H9 (cell line): ENCODE data around the gene MAEA. TPM values are rescaled to one million over a fixed set of nuclear protein-coding genes. Genes with fewer than 3 reads are reported as not detected.
A peak's percentile ranks its signal among the peaks of the same experiment; 100 is the strongest.

ENCODE experiments used
- DNase-seq: peaks from one replicate; pipeline ENCODE4 v3.0.0-alpha.2; 2017
- H2AFZ ChIP-seq: one replicate; pipeline ENCODE4 v1.6.1; 2013; ENCODE audit warnings: mild to moderate bottlenecking, low read length, control low read depth, moderate library complexity
- H2AK5ac ChIP-seq: 2 replicates; pipeline ENCODE4 v1.6.1; 2013; ENCODE audit warnings: low read length, control low read depth, mixed read lengths; ENCODE audit not compliant: insufficient read length
- H2BK120ac ChIP-seq: one replicate; pipeline ENCODE4 v1.6.1; 2013; ENCODE audit warnings: low read depth, mild to moderate bottlenecking, low read length, control low read depth, inconsistent platforms; ENCODE audit not compliant: poor library complexity, severe bottlenecking
- H2BK12ac ChIP-seq: 2 replicates; pipeline ENCODE4 v1.6.1; 2013; ENCODE audit warnings: low read length, control low read depth, mixed read lengths, low read depth; ENCODE audit not compliant: insufficient read length
- H2BK15ac ChIP-seq: 2 replicates; pipeline ENCODE4 v1.6.1; 2013; ENCODE audit warnings: low read depth, low read length, control low read depth
- H2BK20ac ChIP-seq: one replicate; pipeline ENCODE4 v1.6.1; 2013; ENCODE audit warnings: low read depth, mild to moderate bottlenecking, low read length, control low read depth, inconsistent platforms; ENCODE audit not compliant: poor library complexity, severe bottlenecking
- H2BK5ac ChIP-seq: 2 replicates; pipeline ENCODE4 v1.6.1; 2013; ENCODE audit warnings: low read length, control low read depth, mixed read lengths; ENCODE audit not compliant: insufficient read length
- H3K14ac ChIP-seq: 2 replicates; pipeline ENCODE4 v1.6.1; 2013; ENCODE audit warnings: low read length, control low read depth; ENCODE audit not compliant: insufficient read depth
- H3K18ac ChIP-seq: 2 replicates; pipeline ENCODE4 v1.6.1; 2013; ENCODE audit warnings: low read depth, mild to moderate bottlenecking, mixed read lengths, low read length, control low read depth; ENCODE audit not compliant: insufficient read length
- H3K23ac ChIP-seq: 2 replicates; pipeline ENCODE4 v1.6.1; 2013; ENCODE audit warnings: low read length, control low read depth, mixed read lengths, low read depth; ENCODE audit not compliant: insufficient read length
- H3K23me2 ChIP-seq: 2 replicates; pipeline ENCODE4 v1.6.1; 2013; ENCODE audit warnings: low read depth, mild to moderate bottlenecking, mixed read lengths, low read length, control low read depth; ENCODE audit not compliant: insufficient read length, poor library complexity, severe bottlenecking
- H3K27ac ChIP-seq: 2 replicates; pipeline ENCODE4 v1.5.1; 2013; ENCODE audit warnings: low read length, control low read depth, mixed read lengths, low read depth; ENCODE audit not compliant: insufficient read length
- H3K27me3 ChIP-seq: 2 replicates; pipeline ENCODE4 v1.6.1; 2013; ENCODE audit warnings: low read length, control low read depth, inconsistent platforms; ENCODE audit not compliant: insufficient read depth
- H3K4ac ChIP-seq: 2 replicates; pipeline ENCODE4 v1.6.1; 2013; ENCODE audit warnings: low read depth, mild to moderate bottlenecking, control low read depth, inconsistent platforms, low read length, moderate library complexity
- H3K4me1 ChIP-seq: 2 replicates; pipeline ENCODE4 v1.6.1; 2013; ENCODE audit warnings: low read length, control low read depth, inconsistent platforms; ENCODE audit not compliant: insufficient read depth
- H3K4me2 ChIP-seq: 2 replicates; pipeline ENCODE4 v1.6.1; 2013; ENCODE audit warnings: low read length, control low read depth, mixed read lengths; ENCODE audit not compliant: insufficient read length, insufficient read depth
- H3K56ac ChIP-seq: 2 replicates; pipeline ENCODE4 v1.6.1; 2013; ENCODE audit warnings: low read depth, mild to moderate bottlenecking, mixed read lengths, low read length, control low read depth; ENCODE audit not compliant: insufficient read length
- H3K79me1 ChIP-seq: 2 replicates; pipeline ENCODE4 v1.6.1; 2013; ENCODE audit warnings: low read depth, mild to moderate bottlenecking, moderate library complexity, low read length, control low read depth, inconsistent platforms; ENCODE audit not compliant: insufficient read depth, poor library complexity, severe bottlenecking
- H3K79me2 ChIP-seq: 2 replicates; pipeline ENCODE4 v1.6.1; 2013; ENCODE audit warnings: low read length, control low read depth, inconsistent platforms; ENCODE audit not compliant: insufficient read depth
- H3K9ac ChIP-seq: 2 replicates; pipeline ENCODE4 v1.6.1; 2013; ENCODE audit warnings: low read length, control low read depth, mixed read lengths; ENCODE audit not compliant: insufficient read length; ENCODE audit errors: extremely low read depth
- H3K9me3 ChIP-seq: one replicate; pipeline ENCODE4 v1.6.1; 2013; ENCODE audit warnings: low read depth, low read length, inconsistent platforms; ENCODE audit not compliant: control insufficient read depth
- H3T11ph ChIP-seq: one replicate; pipeline ENCODE4 v1.6.1; 2013; ENCODE audit warnings: mild to moderate bottlenecking, low read length, control low read depth, inconsistent platforms
- H4K20me1 ChIP-seq: one replicate; pipeline ENCODE4 v1.6.1; 2013; ENCODE audit not compliant: control insufficient read depth, insufficient read length, insufficient read depth
- H4K5ac ChIP-seq: 2 replicates; pipeline ENCODE4 v1.6.1; 2013; ENCODE audit warnings: low read depth, mild to moderate bottlenecking, mixed read lengths, low read length, control low read depth; ENCODE audit not compliant: insufficient read length
- H4K8ac ChIP-seq: replicated peaks from 2 replicates; pipeline ENCODE4 v1.6.1; 2013; ENCODE audit warnings: low read length, control low read depth, mixed read lengths, low read depth; ENCODE audit not compliant: insufficient read length
- H4K91ac ChIP-seq: 2 replicates; pipeline ENCODE4 v1.6.1; 2013; ENCODE audit warnings: low read depth, mild to moderate bottlenecking, moderate library complexity, mixed read lengths, low read length, control low read depth; ENCODE audit not compliant: insufficient read length
- H3K27ac Mint-ChIP-seq, 3 experiments: 2 replicates in 2 of 3; 3 replicates in 1 of 3; pipeline ENCODE4 v1.8.0; 2020 to 2021; ENCODE audit warnings: mixed read lengths in 3 of 3, mild to moderate bottlenecking in 1 of 3, moderate library complexity in 1 of 3
- H3K27me3 Mint-ChIP-seq: 2 replicates; pipeline ENCODE4 v1.8.0; 2021; ENCODE audit warnings: low read depth, mild to moderate bottlenecking, moderate library complexity, mixed read lengths
- H3K36me3 Mint-ChIP-seq, 3 experiments: 2 replicates in 2 of 3; 3 replicates in 1 of 3; pipeline ENCODE4 v1.8.0; 2020 to 2021; ENCODE audit warnings: low read depth in 3 of 3, mixed read lengths in 3 of 3; ENCODE audit not compliant: insufficient read depth in 1 of 3
- H3K4me1 Mint-ChIP-seq, 2 experiments: 2 replicates each; pipeline ENCODE4 v1.8.0; 2020; ENCODE audit warnings: mixed read lengths in 2 of 2
- H3K4me3 Mint-ChIP-seq, 2 experiments: 2 replicates in 1 of 2; 3 replicates in 1 of 2; pipeline ENCODE4 v1.8.0; 2020 to 2021; ENCODE audit warnings: mild to moderate bottlenecking in 2 of 2, mixed read lengths in 2 of 2, moderate library complexity in 1 of 2
- H3K9me3 Mint-ChIP-seq, 2 experiments: 2 replicates in 1 of 2; 3 replicates in 1 of 2; pipeline ENCODE4 v1.8.0; 2020; ENCODE audit warnings: mild to moderate bottlenecking in 2 of 2, mixed read lengths in 2 of 2, moderate library complexity in 1 of 2
- CTCF ChIP-seq: fragments of 200-600 bp; sonication (generic); conservative IDR thresholded peaks from 3 replicates; pipeline ENCODE4 v1.8.0; 2021; ENCODE audit warnings: antibody characterized with exemption, mild to moderate bottlenecking
- WGBS: extraction: QIAGEN DNeasy Blood & Tissue Kit; methylation state at CpG from one replicate; pipeline ENCODE4 v1.1.7; 2013; ENCODE audit warnings: missing lambda C conversion rate, low lambda C conversion rate, mixed read lengths; ENCODE audit not compliant: insufficient read length; ENCODE audit errors: extremely low coverage; 5-methylcytosine and 5-hydroxymethylcytosine counted together
- total RNA-seq: library from RNA; stranded (reverse); gene quantifications from 2 replicates; pipeline ENCODE4 v1.2.1, GENCODE V29; 2021

Gene MAEA
- total RNA-seq, 1 experiment from 2014 or later: 85.6 TPM

GRCh38 chr4:1310031-1310795, 20.5 kb downstream of the MAEA start:
- Histone ChIP-seq H3K79me1 (peaks cover 19% of the 10 kb centered on the region), H3K18ac (no peak overlapping the region), H3K9ac (no peak overlapping the region), H3T11ph (no peak overlapping the region), H3K27me3 (no peaks in the 10 kb centered on the region), H3K4ac (no peak overlapping the region), H2AK5ac (no peak overlapping the region), H3K27ac (no peak overlapping the region), H2AFZ (no peak overlapping the region), H3K9me3 (no peaks in the 10 kb centered on the region), H2BK120ac (no peak overlapping the region), H3K4me2 (peak overlapping the region; percentile 32), H4K8ac (no peak overlapping the region), H4K20me1 (peaks cover 2% of the 10 kb centered on the region), H4K91ac (no peak overlapping the region), H3K79me2 (peaks cover 17% of the 10 kb centered on the region), H2BK20ac (no peak overlapping the region), H2BK15ac (no peak overlapping the region), H2BK12ac (no peak overlapping the region), H3K23ac (no peak overlapping the region), H3K4me1 (peaks cover 3% of the 10 kb centered on the region; the same call in 1 of the 2 replicates), H3K56ac (no peak overlapping the region), H3K23me2 (peaks cover 5% of the 10 kb centered on the region), H3K14ac (no peak overlapping the region), H2BK5ac (no peak overlapping the region), H4K5ac (no peak overlapping the region)
- peaks cover 3 to 7% of the 10 kb centered on the region in 2 experiments; a peak in 3 of 5 replicates for H3K9me3 Mint-ChIP-seq
- DNase-seq: no peak
- H3K27ac Mint-ChIP-seq: peak overlapping the region; percentile 27 to 87 (median 36); a peak in 2 of 7 replicates
- peaks cover 30 to 39% (median 37%) of the 10 kb centered on the region in 3 experiments for H3K36me3 Mint-ChIP-seq
- TF ChIP-seq CTCF: no peak
- WGBS: no CpG with 5 or more reads among the region's 32 CpGs
- H3K4me3 Mint-ChIP-seq: peak overlapping the region; percentile 31 to 71; a peak in 4 of 5 replicates
- H3K27me3 Mint-ChIP-seq: no peaks in the 10 kb centered on the region
- peaks cover 16 to 19% of the 10 kb centered on the region in 2 experiments for H3K4me1 Mint-ChIP-seq
